Activated CD4-positive, CD25-positive, alpha-beta regulatory T cell (primary cell): ENCODE measurements around the gene RAP2A.

Experiments
- DNase-seq, 4 experiments: peaks; one replicate each; lab custom pipeline; 2025; lab: John Stamatoyannopoulos, UW

Gene RAP2A

GRCh38 chr13:97448503-97449251, 14.7 kb downstream of the RAP2A start:
- no peak for DNase-seq

- no peak for DNase-seq
Observed at GRCh38 chr13:97454699-97455098, 20.7 kb downstream of the RAP2A start.

GRCh38 chr13:97456047-97456446, 22.1 kb downstream of the RAP2A start:
- no peak for DNase-seq

- DNase-seq, result no peak
Observed at GRCh38 chr13:97459215-97459777, 25.3 kb downstream of the RAP2A start.

GRCh38 chr13:97460004-97460775, 26.2 kb downstream of the RAP2A start:
- DNase-seq, result no peak

GRCh38 chr13:97460853-97461252, 26.9 kb downstream of the RAP2A start:
- DNase-seq, result no peak

- DNase-seq, result no peak
Observed at GRCh38 chr13:97464561-97464960, 30.6 kb downstream of the RAP2A start.

GRCh38 chr13:97466722-97467121, 32.8 kb downstream of the RAP2A start:
- DNase-seq, result no peak

GRCh38 chr13:97468331-97468730, 34.4 kb downstream of the RAP2A start:
- DNase-seq, result no peak

GRCh38 chr13:97471711-97472110, 37.7 kb downstream of the RAP2A start:
- no peak for DNase-seq

GRCh38 chr13:97474349-97474980, 40.5 kb downstream of the RAP2A start:
- no peak for DNase-seq

GRCh38 chr13:97475011-97475410, 41.0 kb downstream of the RAP2A start:
- no peak for DNase-seq

GRCh38 chr13:97477844-97478243, 43.9 kb downstream of the RAP2A start:
- no peak for DNase-seq

- DNase-seq, result no peak
Observed at GRCh38 chr13:97478247-97478646, 44.3 kb downstream of the RAP2A start.

GRCh38 chr13:97483465-97483864, 49.5 kb downstream of the RAP2A start:
- no peak for DNase-seq

GRCh38 chr13:97484301-97484700, 50.3 kb downstream of the RAP2A start:
- DNase-seq, result no peak

- DNase-seq, result no peak
Observed at GRCh38 chr13:97485320-97485719, 51.4 kb downstream of the RAP2A start.

GRCh38 chr13:97490702-97491307, 56.8 kb downstream of the RAP2A start:
- DNase-seq, result no peak

GRCh38 chr13:97491452-97491851, 57.5 kb downstream of the RAP2A start:
- no peak for DNase-seq

GRCh38 chr13:97492257-97492656, 58.3 kb downstream of the RAP2A start:
- no peak for DNase-seq

- no peak for DNase-seq
Observed at GRCh38 chr13:97492684-97493371, 58.9 kb downstream of the RAP2A start.

GRCh38 chr13:97493456-97493855, 59.5 kb downstream of the RAP2A start:
- no peak for DNase-seq
